HFFc6 (cell line): Measurements from ENCODE around the gene NAT10. TPM values are rescaled to one million over a fixed set of nuclear protein-coding genes. Genes with fewer than 3 reads are reported as not detected.

Source experiments
- DNase-seq: peaks from one replicate; pipeline ENCODE4 v3.0.0-alpha.2; 2018
- H3K27ac Mint-ChIP-seq: 2 replicates; pipeline ENCODE4 v1.8.0; 2020; ENCODE audit warnings: mild to moderate bottlenecking, mixed read lengths
- H3K27me3 Mint-ChIP-seq: 2 replicates; pipeline ENCODE4 v1.8.0; 2021; ENCODE audit warnings: mild to moderate bottlenecking, moderate library complexity, mixed read lengths; ENCODE audit not compliant: insufficient read depth
- H3K36me3 Mint-ChIP-seq: 2 replicates; pipeline ENCODE4 v1.8.0; 2021; ENCODE audit warnings: low read depth, mixed read lengths
- H3K4me1 Mint-ChIP-seq: 2 replicates; pipeline ENCODE4 v1.8.0; 2020; ENCODE audit warnings: low read depth, mixed read lengths
- H3K4me3 Mint-ChIP-seq: 2 replicates; pipeline ENCODE4 v1.8.0; 2020; ENCODE audit warnings: mild to moderate bottlenecking, moderate library complexity, mixed read lengths
- H3K9me3 Mint-ChIP-seq: 2 replicates; pipeline ENCODE4 v1.8.0; 2020; ENCODE audit warnings: mild to moderate bottlenecking, mixed read lengths
- total RNA-seq, 6 experiments: library from RNA; stranded (reverse); fragmentation: NEBNext Ultra II Directional; extraction: Animal tissue kit (Norgen Biotek cat#: 25700); gene quantifications; 2 replicates in 1 of 6; 3 replicates in 5 of 6; pipeline ENCODE4 v1.2.3, GENCODE V29; 2021
- TF ChIP-seq, protein P1 (sequence below): fragments of 200-600 bp; sonication (generic); IDR thresholded peaks from 2 replicates; pipeline ENCODE4 v1.5.0; 2021; ENCODE audit warnings: antibody characterized with exemption, mild to moderate bottlenecking

Gene NAT10
- total RNA-seq, 6 experiments from 2014 or later: 46.9 to 61.2 (median 54.9) TPM

DNA sequence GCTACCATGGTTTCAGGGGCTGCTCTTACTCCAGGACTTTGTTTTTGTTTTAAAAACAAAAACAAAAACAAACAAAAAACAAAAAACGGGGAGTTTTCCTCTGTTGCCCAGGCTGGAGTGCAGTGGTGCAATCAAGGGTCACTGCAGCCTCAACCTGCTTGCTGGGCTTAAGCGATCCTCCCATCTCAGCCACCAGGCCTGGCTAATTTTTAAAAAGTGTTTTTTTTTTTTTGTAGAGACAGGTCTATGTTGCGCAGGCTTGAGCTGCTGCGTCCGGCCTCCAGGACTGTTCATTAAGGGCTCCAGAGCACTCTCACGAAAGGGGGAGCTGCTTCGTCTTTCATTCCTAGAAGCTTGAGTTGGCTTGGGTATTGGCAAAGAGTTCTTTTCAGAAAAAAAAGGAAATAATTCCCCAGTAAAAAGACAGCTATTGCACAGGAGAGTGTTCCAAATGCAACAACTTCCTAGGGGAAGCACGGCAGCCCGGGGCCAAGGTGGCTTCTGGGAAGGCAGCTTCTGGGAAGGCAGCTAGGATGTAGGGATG lies 78.5 kb downstream of the NAT10 start:
- no peaks in the 10 kb centered on the region for H3K4me1 Mint-ChIP-seq
- no peak overlapping the region for H3K27ac Mint-ChIP-seq
- no peak for DNase-seq
- no peaks in the 10 kb centered on the region for H3K36me3 Mint-ChIP-seq
- H3K9me3 Mint-ChIP-seq: no peaks in the 10 kb centered on the region
- H3K4me3 Mint-ChIP-seq: no peak overlapping the region
- peaks cover 6% of the 10 kb centered on the region; the same call in 1 of the 2 replicates for H3K27me3 Mint-ChIP-seq
- TF ChIP-seq, protein P1, sequence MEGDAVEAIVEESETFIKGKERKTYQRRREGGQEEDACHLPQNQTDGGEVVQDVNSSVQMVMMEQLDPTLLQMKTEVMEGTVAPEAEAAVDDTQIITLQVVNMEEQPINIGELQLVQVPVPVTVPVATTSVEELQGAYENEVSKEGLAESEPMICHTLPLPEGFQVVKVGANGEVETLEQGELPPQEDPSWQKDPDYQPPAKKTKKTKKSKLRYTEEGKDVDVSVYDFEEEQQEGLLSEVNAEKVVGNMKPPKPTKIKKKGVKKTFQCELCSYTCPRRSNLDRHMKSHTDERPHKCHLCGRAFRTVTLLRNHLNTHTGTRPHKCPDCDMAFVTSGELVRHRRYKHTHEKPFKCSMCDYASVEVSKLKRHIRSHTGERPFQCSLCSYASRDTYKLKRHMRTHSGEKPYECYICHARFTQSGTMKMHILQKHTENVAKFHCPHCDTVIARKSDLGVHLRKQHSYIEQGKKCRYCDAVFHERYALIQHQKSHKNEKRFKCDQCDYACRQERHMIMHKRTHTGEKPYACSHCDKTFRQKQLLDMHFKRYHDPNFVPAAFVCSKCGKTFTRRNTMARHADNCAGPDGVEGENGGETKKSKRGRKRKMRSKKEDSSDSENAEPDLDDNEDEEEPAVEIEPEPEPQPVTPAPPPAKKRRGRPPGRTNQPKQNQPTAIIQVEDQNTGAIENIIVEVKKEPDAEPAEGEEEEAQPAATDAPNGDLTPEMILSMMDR: no peak

DNA sequence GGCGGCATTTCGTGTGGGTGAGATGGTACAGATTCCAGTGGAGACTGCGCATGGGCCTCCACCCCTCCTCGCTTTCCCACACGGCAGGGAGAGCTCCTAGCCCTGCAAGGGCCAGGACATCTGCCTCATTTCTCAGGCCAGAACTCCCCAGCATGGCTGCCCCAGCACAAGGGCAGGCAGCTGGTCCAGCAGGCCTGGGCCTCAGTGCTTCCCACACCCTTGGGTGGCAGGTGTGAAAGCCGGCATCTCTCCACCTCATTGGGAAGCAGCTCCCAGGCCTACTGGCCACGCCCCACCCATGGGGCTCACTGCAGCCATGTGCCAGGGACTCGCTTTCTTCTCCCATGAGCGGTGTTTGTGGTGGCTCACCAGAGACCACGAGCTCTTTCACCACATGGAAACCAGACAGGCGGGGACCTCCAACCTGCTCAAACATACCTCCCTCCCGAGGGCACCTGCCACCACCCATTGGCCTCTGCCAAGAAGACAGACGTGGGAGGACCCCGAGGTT lies 79.1 kb downstream of the NAT10 start:
- no peaks in the 10 kb centered on the region for H3K36me3 Mint-ChIP-seq
- no peak for DNase-seq
- H3K4me1 Mint-ChIP-seq: no peaks in the 10 kb centered on the region
- H3K27me3 Mint-ChIP-seq: peaks cover 6% of the 10 kb centered on the region; the same call in 1 of the 2 replicates
- no peak overlapping the region for H3K27ac Mint-ChIP-seq
- no peaks in the 10 kb centered on the region for H3K9me3 Mint-ChIP-seq
- TF ChIP-seq, protein P1: no peak
- no peak overlapping the region for H3K4me3 Mint-ChIP-seq

DNA sequence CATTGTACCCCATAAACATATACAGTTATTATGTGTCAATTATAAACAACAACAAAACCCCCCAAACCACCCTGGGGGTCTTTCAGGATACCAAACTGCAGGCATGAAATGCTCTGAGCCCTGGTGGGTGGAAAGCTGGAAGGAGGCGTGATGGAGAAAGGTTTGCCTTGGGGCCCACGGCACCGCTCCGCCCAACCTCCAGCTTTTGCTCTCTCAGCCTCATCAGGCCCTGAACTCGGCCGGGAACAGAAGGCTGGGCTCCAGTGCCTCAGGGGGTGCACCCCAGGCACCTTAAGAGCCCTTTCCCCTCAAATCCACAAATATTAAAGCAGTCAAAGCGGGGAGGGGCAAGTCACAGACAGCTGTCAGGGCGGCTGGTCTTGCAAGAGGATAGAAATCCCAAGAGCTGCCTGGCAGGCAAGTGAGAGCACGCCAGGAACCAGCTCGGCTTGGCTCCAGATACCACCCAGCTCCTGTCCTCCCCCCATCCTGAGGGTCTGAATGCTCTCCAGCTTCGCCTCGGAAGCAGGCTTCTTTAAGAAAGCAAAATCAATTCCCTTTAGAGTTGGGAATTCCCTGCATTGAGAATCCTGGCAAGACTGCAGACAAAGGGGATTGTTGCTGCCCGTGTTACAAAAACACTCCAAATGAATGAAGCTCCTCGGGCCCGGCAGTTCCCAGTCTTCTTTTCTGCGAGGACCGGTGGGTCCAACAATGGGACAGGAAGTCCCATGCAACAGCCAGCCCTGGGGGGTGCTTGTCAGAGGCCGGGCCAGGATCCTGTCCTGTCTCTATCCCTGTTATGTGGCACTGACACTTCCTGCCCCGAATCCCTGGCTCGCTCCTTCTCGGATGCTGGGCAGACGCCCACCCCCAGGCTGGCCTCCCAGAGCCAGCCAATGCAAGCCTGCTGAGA lies 80.8 kb downstream of the NAT10 start:
- Mint-ChIP-seq H3K4me1 (no peaks in the 10 kb centered on the region; the same call in 1 of the 2 replicates), H3K27ac (no peak overlapping the region), H3K27me3 (peaks cover 6% of the 10 kb centered on the region; the same call in 1 of the 2 replicates), H3K9me3 (no peaks in the 10 kb centered on the region), H3K36me3 (no peaks in the 10 kb centered on the region), H3K4me3 (no peak overlapping the region)
- TF ChIP-seq, protein P1: no peak
- DNase-seq: no peak

DNA sequence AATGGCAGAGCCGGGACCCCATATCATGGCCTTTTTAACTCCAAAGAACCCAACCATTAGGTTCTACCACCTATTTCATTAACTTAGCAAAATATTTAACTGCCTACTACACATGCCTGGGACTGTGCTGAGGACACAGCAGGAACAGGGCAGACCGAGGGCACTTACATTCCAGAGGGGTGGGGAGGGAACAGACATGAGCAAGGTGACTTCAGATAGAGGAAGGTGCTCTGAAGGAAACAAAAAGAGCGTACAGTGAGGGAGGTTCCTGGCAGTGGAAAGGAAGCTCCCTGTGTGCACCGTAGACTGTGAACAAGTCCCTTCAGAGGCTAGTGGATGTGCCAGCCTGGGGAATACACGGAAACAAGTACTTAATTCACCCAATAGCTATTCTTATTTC lies 82.8 kb downstream of the NAT10 start:
- peaks cover 20% of the 10 kb centered on the region for H3K4me1 Mint-ChIP-seq
- no peak for DNase-seq
- TF ChIP-seq, protein P1: no peak
- no peak overlapping the region for H3K4me3 Mint-ChIP-seq
- no peaks in the 10 kb centered on the region for H3K9me3 Mint-ChIP-seq
- no peaks in the 10 kb centered on the region for H3K36me3 Mint-ChIP-seq
- peaks cover 6% of the 10 kb centered on the region; the same call in 1 of the 2 replicates for H3K27me3 Mint-ChIP-seq
- H3K27ac Mint-ChIP-seq: no peak overlapping the region

DNA sequence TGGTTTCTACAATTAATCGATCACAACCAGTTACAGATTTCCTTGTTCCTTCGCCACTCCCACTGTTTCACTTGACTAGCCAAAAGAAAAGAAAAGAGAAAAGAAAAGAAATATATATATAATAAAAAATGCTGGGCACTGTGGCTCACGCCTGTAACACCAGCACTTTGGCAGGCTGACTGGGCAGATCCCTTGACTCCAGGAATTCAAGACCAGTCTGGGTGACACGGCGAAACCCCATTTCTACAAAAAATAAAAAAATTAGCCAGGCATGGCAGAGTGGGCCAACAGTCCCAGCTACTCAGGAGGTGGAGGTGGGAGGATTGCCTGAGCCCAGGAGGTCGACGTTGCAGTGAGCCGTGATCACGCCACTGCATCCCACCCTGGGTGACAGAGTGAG lies 83.8 kb downstream of the NAT10 start:
- TF ChIP-seq, protein P1: no peak
- no peak for DNase-seq
- Mint-ChIP-seq H3K27me3 (peaks cover 6% of the 10 kb centered on the region; the same call in 1 of the 2 replicates), H3K4me3 (no peak overlapping the region), H3K36me3 (no peaks in the 10 kb centered on the region), H3K4me1 (peaks cover 30% of the 10 kb centered on the region), H3K9me3 (no peaks in the 10 kb centered on the region), H3K27ac (no peak overlapping the region)
